Fibroblast of peridontal ligament (primary cell): ENCODE measurements around the gene CSTF2T.
A peak's percentile ranks its signal among the peaks of the same experiment; 100 is the strongest.

ENCODE experiments used
- DNase-seq: peaks from one replicate; pipeline ENCODE4 v3.0.0-alpha.2; 2010; ENCODE audit errors: extremely low read depth

CSTF2T gene, protein sequence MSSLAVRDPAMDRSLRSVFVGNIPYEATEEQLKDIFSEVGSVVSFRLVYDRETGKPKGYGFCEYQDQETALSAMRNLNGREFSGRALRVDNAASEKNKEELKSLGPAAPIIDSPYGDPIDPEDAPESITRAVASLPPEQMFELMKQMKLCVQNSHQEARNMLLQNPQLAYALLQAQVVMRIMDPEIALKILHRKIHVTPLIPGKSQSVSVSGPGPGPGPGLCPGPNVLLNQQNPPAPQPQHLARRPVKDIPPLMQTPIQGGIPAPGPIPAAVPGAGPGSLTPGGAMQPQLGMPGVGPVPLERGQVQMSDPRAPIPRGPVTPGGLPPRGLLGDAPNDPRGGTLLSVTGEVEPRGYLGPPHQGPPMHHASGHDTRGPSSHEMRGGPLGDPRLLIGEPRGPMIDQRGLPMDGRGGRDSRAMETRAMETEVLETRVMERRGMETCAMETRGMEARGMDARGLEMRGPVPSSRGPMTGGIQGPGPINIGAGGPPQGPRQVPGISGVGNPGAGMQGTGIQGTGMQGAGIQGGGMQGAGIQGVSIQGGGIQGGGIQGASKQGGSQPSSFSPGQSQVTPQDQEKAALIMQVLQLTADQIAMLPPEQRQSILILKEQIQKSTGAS

DNA sequence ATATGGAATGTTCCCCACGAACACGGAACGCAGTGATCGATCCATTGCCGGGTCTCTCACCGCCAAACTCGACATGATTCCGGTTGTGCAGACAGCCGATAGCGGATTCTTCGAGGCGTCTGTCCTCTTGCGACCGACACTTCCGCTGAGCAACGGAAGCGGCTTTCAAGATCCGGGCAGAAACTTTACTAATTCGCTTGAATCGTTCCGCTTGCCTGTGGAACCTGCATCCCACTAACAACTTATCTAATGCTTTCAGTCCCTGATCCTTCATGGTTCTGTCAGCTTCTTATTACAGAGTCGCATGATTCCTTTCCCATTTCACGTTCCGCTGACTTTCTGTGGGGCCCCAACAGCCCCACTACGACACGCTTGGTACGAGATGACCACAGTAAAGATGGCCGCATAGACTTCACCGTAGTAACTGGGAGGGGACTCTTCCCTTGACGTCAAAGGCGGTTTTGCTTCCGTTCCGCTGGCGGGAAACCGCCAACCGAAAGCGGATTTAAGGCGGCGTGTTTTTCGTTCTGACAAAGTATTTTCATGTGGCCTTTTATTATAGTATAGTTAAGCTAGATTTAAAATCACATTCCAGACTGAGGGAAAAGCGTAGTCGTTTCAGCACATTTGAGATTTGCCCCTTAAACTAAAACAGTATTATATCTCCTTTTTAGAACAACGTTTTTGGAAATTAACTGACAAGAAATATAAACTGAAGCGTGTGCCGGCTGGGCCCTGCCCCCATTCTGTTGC is at the start of gene CSTF2T:
Gene CSTF2T, minus strand, starts transcription at position 121 of the 753 bp plus-strand sequence. Its CDS starts 46 bp downstream, at position 75.
- DNase-seq: peak; percentile 97

DNA sequence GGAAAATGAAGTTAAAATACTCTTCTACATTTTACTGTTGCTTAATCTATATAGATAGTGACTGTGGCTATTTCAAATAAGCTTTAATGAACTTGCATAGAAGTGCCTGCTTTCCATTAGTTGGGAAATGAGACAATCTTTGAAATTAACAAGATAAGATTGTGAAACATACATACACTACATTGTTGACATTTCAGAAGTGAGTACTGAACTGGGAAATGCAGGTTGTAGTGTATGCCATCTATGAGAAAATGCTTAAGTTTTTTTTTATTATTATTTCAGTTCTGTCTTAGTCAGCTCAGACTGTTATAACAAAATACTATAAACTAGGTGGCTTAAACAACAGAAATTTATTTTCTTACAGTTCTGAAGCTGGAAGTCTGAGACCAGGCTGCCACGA is 49.6 kb upstream of the CSTF2T start:
- DNase-seq: peak; percentile 12

DNA sequence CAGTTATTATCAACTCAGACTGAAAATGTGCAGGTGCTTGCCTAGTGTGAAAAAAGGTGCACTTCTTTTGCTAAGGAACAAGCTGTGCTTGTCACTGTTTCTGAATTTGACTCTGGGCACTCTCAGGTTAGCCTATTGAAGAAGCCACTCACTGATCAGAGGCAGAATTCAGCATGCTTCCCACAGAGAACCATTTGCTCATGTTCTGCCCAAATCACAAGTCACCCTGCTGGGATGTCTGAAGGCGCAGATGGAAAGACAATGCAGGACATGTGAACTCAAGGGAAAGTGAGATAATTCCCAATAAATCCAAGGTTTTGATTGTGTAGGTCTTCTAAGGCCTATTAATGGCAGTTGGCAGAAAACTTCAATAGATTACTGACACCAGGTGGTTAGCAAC is 47.8 kb upstream of the CSTF2T start:
- no peak for DNase-seq

DNA sequence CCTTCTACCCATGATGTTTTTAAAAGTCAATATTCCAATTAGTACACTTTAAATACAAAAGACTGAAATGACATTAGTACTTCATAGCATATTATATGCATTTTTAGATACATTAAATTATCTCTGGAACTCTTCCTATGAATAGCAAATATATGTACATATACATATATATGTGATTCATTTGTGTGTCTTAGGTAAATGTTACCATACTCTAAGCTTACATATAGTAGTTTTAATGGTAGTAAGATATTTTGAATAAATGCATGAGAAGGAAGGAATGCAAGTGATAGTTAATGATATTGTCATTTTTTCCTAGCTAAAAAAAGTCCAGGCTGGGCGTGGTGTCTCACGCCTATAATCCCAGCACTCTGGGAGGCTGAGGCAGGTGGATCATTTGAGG is 46.0 kb upstream of the CSTF2T start:
- no peak for DNase-seq

DNA sequence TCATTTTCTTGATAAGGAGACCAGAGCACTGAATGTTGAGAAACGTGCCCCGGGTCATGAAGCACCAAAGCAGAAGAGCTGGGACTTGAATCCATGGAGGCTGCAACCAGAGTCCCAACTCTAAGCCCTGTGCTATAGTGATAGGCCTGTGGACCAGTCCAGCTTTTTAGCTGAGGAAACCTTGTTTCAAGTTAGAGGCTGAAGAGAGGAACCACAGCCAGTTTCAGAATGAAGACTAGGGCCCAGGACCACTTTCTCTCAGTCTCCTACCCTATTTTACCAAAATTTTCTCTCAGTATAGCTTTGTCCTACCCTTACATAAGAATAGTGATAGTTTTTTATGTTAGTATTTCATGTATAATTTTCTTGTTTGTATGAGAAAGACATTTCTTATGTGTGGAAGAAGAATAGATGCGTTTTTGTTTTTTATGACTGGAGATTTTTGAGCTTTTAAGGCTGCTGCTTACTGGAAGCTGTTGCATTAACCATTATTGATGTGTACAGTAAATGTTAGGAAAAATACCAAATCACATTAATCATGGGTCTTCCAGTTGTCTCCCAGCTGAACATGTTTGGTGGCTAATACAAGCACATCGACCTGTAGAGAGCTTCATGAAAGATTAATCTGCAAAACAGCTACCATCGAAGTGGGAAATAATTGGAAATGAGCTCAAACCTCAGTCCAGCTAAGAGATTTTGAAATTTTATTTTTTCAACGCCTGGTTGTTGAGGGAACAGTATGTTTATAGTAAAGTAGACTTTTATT is 45.0 kb upstream of the CSTF2T start:
- DNase-seq: no peak

DNA sequence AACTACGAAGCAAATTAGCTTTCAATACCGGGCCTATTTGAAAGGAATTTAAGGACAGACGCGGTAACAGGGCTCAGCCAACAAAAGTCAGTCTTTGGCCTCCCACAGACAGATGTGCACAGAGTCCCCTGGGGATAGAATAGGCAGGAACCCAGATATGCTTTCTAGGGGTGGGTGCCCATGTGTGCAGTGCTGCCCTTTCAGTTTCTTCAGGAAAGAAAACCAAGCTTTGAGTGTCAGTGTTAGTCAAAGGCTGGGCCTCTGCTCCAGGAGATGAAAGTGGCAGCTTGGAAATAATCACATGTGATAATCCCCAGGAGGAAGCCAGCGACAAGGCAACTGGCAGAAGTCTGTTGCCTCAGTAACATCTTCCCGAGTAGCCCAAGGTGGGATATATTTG is 43.8 kb upstream of the CSTF2T start:
- peak; percentile 60 for DNase-seq

DNA sequence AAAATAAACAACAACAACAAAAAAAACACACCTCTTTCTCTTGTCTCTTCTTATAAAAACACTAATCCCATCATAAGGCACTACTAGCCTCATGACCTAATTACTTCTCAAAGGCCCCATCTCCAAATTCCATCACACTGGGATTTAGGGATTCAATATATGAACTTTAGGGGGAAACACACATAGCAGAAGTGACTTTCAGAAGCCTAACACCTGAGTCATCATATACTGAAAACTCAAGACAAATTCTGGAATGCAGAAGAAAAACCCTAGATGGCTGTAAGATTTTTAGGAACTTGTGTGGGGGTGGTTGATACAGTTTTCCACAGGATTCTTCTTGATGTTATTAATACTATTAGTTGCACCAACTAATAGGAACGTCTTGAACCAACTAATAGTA is 33.7 kb upstream of the CSTF2T start:
- DNase-seq: peak; percentile 50

DNA sequence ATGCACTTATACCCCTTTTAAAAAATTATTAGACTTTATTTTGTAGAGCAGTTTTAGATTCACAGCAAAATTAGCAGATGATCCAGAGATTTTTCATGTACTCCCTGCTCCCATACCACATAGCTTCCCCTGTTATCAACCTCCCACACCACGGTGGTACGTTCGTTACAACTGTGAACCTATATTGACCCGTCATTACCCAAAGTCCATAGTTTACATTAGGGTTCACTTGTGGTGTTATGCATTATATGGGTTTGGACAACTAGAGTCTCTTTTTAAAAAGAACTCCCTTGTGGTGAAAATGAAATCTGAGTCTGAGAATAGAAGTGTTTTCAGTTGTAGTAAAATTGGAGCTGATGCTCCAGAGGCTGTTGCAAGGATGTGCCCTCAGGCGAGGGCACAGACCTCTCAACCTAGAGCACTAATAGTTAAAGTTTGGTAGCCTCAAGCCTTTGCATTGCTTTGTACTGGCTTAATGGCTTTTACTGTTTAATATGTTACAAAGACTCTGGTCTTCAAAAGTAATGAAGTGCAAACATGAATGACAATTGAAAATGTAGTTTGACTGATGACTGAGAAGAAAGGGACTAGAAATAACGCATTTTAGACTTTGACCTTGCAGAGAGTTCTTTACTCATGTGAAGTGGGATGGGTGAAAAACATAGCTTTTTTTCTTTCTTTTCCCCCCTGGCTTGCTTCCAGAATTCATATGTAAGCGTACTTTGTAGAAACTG is 30.6 kb upstream of the CSTF2T start:
- DNase-seq: no peak

DNA sequence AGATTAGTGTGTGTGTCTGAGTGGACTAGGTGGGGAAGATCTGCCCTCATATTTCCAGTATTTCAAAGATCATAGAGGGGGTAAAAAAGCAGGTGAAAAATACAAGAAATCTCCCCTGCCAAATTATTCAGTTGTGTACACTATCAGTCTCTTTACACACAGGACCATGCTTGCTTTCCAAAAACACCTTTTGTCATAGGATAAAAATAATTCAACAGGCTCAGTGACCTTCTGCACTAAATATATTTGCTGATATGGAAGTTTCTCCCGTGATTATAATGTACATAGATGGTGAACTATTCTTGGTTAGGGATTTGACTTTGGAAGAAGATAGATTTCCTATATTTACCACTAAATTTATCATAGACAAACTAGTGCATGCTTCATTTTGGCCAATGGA is 24.6 kb upstream of the CSTF2T start:
- no peak for DNase-seq

DNA sequence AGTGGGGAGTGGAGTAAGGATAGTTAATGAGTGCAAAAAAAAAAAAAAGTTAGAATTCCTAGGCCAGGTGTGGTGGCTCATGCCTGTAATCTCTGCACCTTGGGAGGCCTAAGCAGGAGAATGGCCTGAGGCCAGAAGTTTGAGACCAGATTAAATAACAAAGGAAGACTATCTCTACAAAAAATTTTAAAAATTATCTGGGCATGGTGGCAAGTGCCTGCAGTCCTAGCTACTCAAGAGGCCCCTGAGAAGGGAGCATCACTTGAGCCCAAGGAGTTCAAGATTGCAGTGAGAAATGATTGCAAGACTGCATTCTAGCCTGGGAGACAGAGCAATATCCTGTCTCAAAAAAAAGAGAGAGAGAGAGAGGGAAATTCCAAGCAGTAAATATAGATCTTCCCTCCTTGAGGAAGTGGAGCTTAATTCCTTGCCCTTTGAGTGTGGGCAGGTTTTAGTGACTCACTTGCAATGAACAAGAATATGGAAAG is 19.5 kb upstream of the CSTF2T start:
- peak; percentile 38 for DNase-seq

DNA sequence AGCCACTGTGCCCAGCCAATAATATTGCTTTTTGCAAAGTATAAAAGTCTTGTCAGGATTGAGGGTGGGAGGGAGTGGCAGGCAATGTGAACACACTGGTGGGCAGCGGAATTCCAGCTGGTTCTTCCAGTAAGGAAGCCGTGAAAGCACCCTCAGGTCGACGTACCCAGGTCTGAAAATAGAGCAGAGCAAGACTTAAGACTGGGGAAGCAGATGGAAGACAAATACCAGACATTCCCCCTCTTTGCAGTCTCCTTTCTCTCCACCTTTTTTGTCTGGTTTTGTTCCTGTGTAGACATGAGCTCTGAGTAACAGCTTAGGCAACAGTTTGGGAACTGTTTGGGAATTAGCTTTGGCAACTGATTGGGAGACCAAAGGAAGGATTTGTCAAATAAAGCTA is 17.6 kb upstream of the CSTF2T start:
- no peak for DNase-seq

DNA sequence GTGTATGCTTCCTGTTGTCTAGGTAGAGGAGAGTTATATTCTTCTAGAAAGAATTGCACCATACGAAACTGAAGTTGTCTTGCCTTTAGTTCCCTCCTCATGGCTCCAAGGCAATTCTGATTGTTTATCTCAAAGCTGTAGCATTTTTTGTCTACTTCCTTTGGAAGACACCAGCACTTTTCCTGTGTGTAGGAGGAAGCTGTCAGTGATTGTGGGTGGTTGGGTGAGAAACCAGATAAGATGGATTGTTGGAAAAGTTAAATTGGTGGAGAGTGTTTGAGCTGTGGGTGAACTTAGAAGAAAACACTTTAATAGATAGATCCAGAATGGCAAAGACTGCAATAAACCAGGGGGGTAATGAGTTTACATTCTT is 12.1 kb upstream of the CSTF2T start:
- DNase-seq: no peak

DNA sequence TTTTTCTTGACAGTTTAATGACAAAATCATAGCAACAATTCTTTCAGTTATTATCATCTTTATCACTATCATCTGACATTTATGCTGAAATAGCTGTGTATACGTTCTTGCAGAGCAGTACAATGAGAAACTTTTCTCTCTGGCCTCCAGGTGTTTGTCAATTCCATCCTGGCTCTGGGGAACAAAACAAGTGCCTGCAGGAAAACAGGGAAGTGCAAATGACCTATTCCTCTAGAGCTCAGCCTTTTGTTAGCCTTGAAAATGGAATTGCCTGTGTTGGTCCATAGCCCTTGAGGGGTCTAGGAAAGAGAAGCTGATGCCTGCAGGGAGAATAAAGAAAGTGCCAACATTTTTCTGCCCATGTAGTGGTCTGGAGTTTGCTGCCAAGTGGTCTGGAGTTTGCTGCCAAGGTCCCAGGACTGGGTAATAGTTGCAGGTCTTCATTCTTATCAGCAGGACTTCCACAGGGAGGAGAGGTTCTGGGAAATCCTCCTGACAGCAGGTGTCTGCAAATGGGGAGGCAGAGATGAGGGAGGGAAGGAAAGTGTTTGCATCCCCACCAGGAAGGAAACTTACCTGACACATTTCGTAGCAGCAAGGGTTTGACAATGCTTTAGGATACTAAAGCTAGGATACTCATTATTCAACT is 10.1 kb upstream of the CSTF2T start:
- DNase-seq: no peak

DNA sequence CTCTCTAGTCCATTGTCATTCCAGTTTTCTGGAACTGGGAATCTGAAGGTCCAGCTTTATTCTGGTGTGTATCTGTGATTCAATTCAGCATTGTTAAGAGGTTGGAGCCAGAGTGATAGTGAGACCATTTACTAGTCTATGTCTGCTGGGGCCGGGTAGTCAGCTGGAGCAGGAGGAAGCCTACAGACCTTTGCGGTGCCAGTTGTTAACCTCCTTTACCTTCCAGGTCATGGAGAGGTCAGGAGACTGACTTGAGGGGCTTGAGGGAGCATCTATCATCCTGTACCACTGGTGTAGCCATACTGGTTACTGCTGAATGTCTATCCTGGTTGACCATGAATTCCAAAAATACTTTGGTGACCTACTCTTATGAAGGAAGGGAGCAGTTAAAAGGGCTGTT is 9.2 kb upstream of the CSTF2T start:
- no peak for DNase-seq

DNA sequence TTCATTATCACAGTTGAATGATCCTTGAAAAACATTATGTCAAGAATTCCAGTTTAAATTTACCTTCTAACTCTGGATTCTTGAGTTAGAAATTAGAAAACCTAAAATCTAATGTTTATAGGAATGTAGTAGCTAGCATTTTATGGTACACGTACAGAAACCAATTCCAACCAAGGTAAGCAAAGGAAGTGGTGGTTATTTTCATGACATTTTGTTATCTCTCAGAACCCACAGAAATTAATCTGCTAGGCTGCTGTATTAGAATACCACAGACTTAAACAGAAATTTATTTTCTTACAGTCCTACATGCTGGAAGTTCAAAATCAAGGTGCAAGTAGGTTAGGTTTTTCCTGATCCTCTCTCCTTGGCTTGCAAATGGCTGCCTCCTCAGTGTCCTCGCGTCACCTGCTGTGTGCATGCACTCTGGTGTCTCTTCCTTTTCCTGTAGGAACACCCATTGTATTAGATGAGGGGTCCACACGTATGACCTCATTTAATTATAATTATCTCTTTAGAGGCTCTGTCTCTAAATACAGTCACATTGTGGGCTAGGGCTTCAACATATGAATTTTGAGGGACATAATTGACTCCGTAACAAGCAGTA is 8.5 kb upstream of the CSTF2T start:
- no peak for DNase-seq

DNA sequence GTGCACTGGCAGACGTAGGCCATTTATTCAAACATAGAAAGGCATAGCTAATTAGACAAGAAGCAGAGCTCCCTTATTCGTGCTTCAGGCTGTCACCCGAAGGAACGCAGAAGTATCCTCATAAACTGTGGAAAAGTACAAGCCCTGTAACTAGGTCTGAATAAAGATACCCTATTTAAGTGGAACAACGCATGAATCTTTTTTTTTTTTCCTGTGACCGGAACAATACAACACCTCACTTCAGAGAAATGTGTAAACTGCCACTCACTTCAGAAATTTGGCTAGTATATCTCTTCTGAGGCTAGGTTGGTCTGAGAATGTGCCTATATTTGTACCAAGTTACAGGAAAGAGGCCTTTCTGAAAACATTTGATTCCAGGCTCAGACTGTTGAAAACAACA is 8.0 kb upstream of the CSTF2T start:
- DNase-seq: no peak

DNA sequence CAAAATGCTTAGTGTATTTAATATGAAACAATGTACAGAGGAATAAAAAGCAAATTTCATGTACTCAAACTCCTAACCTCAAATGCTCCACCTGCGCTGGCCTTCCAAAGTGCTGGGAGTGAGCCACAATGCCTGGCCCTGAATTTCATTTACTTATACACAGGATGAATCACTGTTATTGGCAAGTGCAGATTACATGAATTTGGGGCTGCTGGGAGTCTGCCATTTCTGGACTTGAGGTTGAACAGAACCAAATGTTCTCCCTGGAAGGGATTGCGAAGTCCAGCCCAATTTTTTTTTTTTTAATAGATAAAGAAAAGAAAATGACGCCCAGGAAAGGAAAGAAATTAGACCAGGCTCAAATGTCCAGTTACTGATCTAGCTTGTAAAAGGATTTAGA is 6.8 kb upstream of the CSTF2T start:
- peak; percentile 98 for DNase-seq

DNA sequence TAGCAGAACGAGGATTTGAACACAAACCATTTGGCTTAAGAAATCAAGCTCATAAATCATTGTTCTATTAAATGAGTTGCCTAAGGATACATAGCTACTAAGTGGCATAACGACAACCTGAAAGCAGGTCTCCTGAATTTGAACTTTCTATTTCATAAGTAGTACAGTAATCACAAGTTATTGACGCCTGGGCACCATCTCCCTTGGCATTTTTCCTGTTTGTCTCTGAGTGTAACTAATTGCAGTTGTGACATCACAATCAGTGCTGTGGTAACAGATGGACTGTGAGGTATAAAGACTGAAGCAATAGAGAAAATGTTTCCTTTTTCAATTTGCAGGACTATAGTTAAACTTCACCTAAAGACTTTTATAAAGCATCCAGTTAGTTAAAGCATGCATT is 6.4 kb upstream of the CSTF2T start:
- DNase-seq: peak; percentile 21

DNA sequence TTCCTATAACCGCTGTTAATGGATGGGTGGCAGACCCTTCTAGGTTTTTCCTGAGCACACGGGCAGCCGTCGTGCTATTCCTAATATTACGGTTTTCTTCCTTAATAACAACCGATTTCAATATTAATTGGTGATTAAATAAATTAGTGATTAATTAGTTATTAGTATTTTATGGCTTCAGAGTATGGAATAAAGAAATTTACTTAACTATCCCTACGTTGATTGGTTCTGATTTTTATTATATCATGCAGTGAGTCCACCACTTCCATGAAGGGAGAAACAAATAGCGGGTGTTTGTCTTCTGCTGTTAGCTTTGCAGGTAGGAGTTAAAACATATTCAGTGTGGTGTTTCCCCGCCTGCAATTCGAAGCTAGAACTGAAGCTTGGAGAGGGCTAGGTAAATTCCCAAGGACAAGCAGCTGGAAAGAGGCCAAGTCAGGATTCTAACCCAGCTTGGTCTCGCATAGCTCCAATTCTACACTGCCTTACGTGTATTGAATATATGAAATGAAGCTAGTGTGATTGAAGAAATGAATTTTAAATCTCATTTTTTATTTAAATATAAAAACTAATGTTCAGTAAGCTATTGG is 928 bp upstream of the CSTF2T start:
- DNase-seq: peak; percentile 23

DNA sequence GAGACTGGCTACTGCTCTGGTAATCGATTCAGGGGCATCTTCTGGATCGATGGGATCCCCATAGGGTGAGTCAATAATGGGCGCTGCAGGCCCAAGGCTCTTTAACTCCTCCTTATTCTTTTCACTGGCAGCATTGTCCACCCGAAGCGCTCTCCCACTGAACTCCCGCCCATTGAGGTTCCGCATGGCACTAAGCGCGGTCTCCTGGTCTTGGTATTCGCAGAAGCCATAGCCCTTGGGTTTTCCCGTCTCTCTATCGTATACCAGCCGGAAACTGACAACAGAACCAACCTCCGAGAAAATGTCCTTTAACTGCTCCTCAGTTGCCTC is 285 bp downstream of the CSTF2T start:
- DNase-seq: no peak
